OCI-M2 (cell line): ENCODE measurements around the gene SAV1.
"Not testable (repeated sequence)": the region's sequence is repeated elsewhere in the genome, so short reads cannot be mapped to it uniquely, and the experiment has no call there.

Source experiments
- DNase-seq: peaks from one replicate; lab custom pipeline; 2025; ENCODE audit not compliant: unreplicated experiment; lab: John Stamatoyannopoulos, UW

The SAV1 gene

GRCh38 chr14:50666772-50667683 is 1.1 kb downstream of the SAV1 start:
- DNase-seq = no peak

DNA sequence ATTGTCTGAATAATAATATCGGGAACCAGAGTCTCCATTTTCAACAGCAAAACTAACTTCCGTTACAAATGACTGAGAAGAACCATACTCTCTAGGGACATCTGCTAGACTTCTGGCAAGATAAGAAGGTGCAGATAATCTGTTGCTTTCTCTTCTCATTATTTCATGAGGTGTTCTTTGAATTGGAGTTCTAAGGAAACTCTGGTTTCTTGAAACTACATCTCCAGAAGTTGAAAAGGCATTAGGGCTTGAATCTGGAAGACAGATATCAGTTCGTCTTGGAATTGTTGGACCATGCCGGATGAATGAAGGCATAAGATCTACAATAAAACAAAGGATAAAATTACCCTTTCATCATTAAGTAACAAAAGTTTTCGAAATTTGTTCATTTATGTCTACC is 2.8 kb downstream of the SAV1 start:
- not testable (repeated sequence) for DNase-seq

GRCh38 chr14:50664579-50664978 is 3.5 kb downstream of the SAV1 start:
- DNase-seq = not testable (repeated sequence)

DNA sequence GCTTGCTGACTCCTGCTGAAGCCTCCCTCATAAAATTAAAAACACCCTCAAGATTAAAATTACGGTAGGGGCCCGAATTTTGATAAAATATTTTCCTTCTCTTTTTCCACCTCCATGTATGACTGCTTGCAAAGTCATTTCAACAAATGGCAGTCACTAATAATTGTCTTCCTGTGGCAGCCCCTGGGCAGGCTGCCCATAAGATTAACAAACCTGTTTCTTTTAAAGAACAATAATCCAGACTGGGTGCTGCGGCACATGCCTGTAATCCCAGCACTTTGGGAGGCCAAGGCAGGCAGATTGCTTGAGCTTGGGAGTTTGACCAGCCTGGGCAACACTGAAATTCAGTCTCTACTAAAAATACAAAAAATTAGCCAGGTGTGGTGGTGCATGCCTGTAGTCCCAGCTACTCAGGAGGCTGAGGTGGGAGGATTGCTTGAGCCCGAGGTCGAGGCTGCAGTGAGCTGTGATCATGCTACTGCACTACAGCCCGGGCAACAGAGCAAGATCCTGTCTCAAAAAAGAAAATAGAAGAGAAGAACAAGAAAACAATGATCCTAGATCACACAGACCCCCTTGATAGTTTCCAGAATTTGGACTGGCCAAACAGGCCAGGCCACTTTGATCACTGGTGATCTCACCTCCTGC is 8.7 kb downstream of the SAV1 start:
- DNase-seq = no peak

- DNase-seq = no peak
Observed at GRCh38 chr14:50658203-50658602, 9.9 kb downstream of the SAV1 start.

DNA sequence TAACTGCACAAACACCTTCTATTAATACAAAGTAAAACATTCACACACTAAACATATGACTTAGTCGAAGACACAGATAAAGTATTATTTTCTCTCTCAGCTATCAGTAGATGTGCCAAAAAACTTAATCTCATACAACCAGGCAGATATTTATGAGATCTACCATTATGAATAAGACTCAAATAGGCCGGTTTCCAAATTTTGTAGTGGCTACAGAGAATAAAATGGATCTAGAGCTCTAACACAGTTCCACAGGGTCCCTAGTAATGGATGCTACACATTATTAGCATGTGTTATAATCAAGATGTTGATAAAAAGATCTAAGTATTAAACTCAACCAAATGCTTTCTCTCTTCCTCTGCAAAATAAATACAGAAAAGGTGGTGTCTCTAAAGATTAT is 10.4 kb downstream of the SAV1 start:
- DNase-seq = no peak

- DNase-seq = no peak
Observed at GRCh38 chr14:50656776-50657175, 11.3 kb downstream of the SAV1 start.

DNA sequence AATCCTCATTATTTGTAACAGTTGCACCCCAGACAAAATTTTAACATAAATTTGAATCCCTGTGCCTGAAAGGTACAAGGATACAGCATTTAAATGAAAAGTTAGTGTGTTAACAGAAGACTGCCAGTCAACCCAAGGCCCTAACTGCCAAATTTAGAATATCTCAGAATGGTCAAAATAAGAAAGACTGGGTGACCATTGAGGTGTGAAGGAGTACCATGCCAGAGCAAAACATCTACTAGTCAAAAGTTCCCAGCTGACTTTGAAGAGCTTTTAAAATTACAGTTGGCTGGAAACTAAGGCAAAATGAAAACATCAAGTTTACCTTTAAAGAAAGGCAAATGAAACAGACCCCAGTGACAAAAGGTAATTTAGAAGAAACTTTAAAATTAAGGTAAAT is 18.4 kb downstream of the SAV1 start:
- no peak for DNase-seq

GRCh38 chr14:50647753-50648152 is 20.4 kb downstream of the SAV1 start:
- DNase-seq = no peak

GRCh38 chr14:50647282-50647681 is 20.8 kb downstream of the SAV1 start:
- DNase-seq = no peak

GRCh38 chr14:50635141-50635540 is 33.0 kb downstream of the SAV1 start:
- DNase-seq = no peak

DNA sequence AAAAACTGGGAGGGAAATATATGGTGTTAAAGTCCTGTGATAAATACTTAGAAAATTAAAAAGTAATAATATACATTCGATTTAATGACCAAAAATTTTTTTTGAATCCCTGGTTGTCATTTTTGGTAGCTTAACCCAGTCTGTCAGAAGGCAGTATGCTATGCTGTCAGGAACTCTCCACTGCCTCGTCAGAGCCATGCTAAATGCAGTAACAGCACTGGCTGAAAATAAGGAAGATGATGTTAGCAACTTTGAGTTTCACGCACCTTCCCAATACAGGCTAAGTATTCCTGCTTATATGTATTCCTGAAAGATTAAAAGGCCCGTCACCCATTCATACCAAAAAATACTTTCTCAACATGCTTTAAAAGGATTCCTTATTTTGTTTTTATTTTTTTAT is 34.2 kb downstream of the SAV1 start:
- no peak for DNase-seq

DNA sequence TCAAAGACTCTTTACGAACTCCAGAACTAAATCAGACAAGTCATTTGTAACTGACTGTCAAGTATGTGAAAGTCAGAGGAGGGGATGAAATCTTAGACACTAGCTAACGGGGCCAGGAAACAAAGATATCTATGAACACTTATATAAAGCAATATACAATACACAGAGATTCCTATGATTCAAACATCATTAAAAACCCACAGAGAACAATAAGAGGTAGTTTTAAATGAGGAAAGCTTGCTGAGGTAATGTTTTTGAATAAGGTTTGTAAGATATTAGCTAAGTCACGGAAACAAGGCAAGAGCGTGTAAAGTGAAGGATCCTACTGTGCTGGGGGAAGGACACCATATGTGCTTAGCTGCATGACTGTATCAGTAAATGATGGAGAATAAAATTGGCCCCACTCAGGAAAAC is 36.7 kb downstream of the SAV1 start:
- DNase-seq = no peak

- not testable (repeated sequence) for DNase-seq
Observed at GRCh38 chr14:50624947-50625346, 43.2 kb downstream of the SAV1 start.

- DNase-seq = no peak
Observed at GRCh38 chr14:50624447-50624846, 43.7 kb downstream of the SAV1 start.

DNA sequence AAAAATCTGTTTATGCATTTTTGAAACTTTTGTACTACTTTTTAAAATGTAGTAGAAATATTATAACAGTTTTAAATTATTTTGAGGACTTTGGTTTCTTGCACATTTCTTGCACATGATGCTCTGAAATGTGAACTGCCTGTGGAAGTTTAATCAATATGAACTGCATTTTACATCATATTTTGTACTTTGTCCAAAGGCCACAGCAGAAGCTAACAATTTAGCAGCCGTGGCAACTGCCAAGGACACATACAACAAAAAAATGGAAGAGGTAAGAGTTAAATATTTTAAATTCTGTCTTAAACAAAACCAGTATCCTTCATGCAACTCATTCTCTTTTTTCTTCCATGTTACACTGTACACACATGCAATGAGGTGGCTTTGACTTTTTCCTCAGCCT is 45.1 kb downstream of the SAV1 start:
- DNase-seq = no peak

- no peak for DNase-seq
Observed at GRCh38 chr14:50620341-50620740, 47.8 kb downstream of the SAV1 start.

- DNase-seq = no peak
Observed at GRCh38 chr14:50619569-50620141, 48.5 kb downstream of the SAV1 start.

DNA sequence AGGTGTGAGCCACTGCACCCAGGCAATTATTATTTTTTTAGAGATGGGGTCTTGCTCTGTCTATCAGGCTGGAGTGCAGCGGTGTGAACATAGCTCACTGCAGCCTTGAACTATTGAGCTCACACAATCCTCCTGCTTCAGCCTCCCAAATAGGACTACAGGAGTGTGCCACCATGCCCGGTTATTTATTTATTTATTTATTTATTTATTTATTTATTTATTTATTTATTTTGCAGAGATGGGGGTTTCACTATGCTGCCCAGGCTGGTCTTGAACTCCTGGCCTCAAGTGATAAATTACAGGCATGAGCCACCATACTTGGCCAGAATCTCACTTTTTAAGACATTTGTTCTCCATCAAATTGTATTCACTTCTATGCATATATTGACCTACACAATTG is 51.8 kb downstream of the SAV1 start:
- DNase-seq = no peak

GRCh38 chr14:50615552-50615951 is 52.6 kb downstream of the SAV1 start:
- DNase-seq = no peak

DNA sequence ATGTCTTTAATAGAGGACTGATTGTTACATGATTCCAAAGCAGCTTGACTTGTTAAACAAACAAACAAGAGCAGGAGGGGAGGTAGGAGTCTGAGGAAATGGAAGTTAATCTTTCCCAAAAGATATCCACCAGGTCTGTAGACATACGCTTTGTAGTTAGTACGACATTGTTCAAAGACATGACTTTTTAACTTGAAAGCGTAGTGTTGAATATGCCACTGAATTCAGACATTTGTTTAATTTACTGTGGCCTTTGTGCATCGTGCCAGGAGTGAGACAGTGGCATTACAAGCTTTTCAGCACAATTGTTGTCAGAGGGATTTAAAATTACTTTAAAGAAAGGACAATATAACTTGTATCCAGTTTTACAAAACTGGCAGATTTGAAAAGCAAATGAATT is 53.0 kb downstream of the SAV1 start:
- no peak for DNase-seq

- no peak for DNase-seq
Observed at GRCh38 chr14:50612806-50613205, 55.3 kb downstream of the SAV1 start.
